T follicular helper cell (primary cell): ENCODE results near the gene MAP7.
"Not testable (repeated sequence)": the region's sequence is repeated elsewhere in the genome, so short reads cannot be mapped to it uniquely, and the experiment has no call there.

ENCODE experiments used
- DNase-seq: peaks from one replicate; pipeline ENCODE4 v3.0.0-alpha.2; 2020; ENCODE audit warnings: low read depth

Gene MAP7

DNA sequence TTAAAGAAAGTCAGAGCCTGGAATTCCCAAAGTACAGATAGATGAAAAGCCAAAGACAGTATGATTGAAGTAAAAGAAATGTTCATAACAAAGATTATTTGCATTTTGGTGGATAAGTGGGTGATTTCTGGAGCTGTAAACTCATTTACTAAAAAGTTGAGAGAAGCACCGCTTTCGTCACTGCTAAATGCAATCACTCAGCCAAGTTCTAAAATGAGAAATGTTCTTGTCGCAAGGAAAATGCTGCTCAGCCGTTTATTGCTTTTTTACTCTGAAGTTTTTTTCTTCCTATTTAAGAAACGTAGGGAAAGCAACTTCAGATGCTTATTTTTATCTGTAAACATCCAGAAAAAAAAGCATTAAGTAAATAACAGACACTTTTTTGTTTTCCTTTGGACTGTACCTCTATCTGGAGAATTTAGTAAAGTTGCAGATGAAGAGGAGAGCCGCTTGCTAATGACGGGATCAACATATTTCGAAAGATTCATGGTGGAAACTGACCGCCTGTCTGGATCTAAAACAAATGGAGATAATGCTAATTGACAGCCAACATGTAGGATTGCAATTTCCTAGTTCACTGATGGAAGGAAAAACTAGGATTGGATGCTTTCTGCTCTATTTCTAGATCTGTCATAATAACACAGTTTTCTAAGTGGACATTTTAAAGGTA, 166.8 kb downstream of the MAP7 start:
- DNase-seq = no peak

DNA sequence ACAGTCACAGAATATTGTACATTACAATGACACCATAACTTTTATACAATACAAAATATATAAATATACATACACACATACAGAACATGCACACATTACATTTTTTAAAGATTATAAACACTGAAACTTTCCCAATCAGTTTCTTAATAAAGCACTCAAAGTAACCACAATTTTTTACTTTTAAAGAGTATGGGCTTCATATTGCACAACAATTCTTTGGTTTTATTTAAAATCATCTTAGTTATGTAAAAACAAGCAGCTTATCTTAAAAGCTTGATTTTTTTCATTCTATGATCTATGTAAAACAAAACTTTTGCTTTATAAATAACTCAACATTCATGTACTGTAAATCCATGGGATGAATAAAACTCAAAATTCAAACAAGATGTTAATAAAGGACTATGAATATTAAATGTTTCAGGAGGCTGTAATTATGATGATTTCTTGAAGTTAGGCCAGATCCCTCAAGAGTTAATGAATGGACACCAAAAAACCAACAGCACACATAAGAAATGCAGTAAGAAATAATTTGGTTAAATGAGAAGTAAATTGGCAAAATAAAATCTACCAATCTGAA, 167.5 kb downstream of the MAP7 start:
- DNase-seq = no peak

DNA sequence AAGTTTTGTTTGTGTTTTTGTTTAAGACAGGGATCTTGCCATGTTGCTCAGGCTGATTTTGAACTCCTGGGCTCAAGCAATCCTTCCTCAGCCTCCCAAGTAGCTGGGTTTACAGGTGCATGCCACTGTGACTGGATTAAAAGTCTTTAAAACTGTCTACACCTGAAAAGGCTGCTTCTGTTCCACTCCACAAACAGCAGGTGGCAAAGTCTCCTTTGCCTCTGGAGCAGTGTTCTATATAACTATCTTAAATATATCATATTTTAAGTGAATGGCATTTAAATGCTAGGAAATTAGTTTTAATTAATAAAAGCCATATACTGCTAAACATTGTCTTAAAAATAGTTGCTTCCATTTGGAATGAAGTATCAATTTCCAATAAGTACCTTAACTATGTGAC, 171.3 kb downstream of the MAP7 start:
- DNase-seq = no peak

DNA sequence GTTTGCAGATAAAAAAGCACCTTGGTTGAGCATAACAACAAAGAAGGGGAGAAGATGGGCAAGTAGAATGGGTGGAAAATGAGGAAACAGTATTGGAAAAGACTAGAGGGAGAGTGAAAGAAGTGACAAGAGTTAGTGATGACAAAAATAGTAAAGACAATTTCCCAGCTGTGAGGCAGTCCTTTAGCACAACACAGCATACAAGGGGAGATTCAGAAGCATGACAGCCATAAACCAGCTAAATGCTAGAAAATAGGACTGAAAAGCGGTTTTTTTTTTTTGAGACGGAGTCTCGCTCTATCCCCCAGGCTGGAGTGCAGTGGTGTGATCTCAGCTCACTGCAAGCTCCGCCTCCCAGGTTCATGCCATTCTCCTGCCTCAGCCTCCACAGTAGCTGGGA, 174.4 kb downstream of the MAP7 start:
- not testable (repeated sequence) for DNase-seq

DNA sequence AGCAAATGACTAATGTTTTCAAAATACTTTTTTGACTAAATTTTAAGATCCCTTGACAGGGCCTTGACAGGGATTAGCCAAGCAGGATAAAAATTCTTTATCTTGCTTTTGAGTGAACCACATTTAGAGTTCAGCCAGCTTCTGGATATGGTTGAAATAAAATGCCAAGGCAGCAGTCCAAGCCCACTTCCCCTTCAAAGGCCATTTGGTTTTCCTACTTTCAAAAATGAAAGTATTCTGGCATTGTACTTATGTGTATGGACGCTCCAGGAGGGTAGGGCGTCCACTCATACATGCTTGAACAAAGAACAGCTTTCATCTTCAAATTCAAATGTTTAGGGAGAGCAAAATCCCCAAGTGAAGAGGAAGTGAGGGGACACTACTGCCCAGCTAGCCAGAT, 178.3 kb downstream of the MAP7 start:
- no peak for DNase-seq

DNA sequence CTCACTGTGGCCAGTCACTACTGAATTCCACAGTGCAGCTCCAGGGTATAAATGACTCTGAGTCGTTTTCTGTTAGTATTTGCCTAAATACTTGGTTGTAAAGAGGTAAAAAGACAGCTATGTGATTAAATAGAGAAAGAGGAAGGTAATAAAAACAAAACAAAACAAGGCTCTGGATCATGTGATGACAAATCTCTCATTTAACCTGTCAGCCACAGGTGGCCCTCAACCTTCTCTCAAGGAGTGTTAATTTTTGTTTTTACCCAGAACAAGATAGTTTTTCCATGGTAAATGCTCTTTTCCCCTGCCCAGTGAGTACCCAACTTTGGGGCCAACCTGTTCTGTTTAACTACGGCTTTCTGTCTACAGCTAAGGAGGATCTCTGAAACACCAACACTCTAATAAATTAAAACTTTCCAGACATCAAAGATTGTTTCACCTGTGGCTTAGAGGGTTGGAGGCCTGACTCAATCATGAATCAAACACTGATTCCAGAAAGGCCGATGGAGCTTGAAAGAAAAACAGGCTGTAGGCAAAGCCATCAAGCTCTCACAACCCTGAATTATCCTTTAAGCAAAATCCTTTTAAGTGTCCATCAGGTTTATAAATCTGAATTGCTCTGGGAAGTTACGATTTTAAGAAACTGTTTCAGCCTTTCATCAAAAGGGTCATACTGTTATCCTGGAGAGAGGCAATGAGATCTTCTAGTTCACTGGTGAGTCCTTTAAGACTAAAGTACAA, 179.1 kb downstream of the MAP7 start:
- DNase-seq = no peak

DNA sequence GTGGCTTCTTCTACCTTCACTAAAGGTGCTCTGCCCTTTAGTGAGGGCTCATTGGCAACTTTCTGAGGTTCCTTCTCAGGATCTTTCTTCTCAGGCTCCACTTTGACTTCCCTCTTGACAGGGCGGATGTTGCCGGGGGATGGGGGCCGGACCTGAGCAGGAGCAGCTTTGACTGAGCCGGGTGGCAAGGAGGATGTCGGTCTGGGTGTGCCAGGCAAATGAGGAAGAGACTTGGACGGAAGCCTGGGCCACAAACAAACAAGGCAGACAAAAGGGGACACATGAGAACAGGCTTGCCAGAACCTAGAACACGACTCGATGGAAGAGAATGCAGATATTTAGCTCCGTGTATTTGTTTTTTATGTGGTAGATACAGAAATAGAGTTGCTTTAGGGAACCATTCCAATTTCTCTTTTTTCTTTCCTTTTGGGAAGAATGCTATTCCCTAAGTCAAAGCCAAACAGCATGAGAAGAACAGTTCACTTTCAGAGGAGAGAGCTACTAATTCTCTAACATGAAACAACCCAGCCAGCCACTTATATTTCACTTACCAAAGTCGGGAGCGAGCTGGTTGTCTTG, 184.4 kb downstream of the MAP7 start:
- DNase-seq = no peak

DNA sequence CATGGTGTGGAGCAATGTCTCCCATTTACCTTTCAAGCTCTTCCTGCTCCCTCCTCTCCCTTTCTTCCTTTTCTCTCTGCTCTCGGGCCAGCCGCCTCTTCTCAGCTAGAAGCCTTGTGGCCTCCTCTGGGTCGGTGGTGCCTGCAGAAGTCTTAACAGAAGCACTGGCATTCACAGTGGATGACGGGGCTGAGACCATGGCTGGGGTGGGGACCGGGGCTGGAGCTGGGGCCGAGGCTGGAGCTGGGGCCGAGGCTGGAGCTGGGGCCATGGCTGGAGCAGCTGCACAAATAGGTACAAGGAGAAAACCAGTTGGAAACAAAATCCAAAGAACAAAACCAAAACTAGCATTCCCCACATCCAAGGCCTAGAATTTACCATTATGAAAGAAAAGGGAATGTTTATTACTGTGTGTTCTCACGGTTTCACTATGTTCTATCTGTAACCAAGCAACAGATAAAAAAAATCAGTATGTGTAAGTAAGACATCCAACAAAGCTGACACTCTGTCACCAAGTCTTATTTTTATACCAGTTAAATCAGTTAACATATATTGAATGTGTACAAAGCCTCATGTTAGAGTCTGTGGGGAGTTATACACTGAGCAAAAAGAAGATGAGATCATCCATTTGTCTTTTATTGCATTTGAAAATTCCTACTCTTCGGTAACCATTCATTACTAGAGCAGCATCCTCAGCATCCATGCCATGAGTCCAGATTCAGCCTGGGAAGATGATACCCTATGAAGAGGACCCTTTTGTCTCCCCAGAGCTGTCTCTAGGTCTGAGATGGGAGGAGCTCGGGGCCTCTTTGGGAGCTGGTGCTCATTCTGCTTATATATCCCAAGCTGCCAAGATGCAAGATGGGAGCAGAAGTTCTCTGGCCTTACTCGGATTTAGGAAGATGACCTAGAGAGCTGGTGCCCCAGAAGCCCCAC, 187.5 kb downstream of the MAP7 start:
- DNase-seq = no peak

DNA sequence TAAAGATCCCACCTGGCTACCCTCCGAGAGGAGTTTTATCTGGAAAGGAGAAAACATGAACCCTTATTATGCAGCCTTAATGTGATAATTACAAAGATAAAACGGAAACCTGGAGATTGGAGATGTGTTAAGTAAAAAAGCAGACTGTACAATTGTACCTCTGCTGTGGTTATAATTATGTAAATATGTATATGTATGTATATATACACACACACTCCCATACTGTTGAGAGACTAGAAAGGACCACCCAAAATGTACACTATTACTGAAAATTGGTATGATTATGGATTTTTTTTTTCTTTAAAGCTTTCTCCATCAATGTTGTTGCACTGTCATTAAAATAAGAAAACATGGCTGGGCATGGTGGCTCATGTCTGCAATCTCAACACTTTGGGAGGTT, 188.4 kb downstream of the MAP7 start:
- no peak for DNase-seq

DNA sequence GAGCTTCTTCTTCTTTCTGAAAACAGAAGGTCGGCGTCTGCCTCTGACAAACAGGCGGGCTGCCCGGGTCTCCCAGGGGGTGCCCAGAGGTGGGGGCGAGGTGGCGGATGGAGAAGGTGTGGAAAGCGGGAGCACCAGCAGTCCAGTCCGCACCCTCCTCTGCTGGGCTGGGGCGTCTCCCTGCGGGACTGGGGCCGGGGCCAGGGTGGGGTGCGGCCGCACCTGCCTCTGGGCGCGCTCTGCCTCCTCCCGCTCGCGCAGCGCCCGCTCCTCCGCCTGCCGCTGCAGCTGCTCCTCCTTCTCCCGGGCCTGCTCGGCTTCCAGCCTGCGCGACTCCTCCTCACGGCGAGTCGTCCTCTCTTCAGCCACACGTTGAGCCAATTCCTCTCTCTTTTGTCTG, 189.4 kb downstream of the MAP7 start:
- DNase-seq = no peak

DNA sequence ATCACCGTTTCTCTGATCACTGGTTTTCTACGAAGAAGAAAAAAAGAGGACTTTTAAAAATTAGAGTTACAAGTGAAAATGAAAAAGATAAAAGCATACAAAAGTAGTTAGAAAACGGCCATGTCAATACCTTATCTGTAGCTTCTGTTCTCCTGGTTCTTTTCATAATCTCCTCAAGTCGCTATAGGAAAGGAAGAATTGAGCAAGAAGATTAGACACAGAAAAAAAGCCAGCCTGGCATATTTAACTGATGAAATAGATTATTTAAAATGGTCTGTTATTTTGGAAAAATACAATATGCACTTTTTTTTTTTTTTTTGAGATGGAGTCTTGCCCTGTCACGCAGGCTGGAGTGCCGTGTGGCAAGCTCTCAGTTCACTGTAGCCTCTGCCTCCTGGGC, 190.4 kb downstream of the MAP7 start:
- no peak for DNase-seq

DNA sequence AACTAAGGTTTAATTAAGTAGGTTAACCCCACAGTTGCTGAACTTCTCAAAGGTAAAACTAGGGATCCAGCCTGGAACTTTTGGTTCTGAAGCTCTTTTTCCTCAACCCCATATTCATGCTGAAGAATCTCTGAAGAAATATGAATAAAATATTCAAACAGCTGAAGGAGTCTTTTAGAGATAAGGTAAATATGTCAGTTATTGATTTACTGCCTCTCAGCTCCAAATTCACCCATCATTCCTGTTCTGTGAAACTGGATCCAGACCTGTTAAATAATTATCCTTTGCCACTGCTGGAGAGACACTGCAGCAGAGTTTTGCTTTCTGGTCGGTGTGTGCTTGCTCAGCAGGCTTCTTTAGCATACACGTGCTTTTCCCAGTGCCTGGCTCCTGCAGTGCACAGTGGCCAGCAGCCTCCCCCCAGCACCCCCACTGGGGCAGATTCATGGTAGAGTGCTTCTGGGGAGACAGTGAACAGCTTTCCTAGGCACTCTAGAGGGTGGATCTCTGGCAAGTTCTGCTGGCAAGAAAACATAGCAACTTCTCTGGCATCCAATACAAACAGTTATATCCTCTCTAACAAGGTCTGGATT, 198.6 kb downstream of the MAP7 start:
- no peak for DNase-seq

DNA sequence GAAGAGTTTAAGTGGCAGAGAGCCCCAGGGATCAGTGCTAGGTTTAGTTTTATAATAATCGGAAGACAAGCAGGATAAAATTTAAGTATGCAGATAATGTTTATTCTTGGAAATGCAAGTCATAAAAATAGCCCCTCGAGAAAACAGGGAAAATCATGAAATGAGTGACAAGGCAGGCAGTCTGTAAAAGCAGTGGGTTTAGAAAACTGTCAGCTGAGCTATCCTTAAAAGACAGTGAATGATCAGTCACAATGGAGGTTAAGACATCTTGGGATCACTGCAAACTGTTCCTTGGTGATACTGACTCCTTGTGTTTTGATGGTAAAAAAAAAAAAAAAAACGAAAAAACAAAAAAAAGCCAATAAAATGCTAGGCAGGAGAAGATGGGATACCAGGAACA, 199.3 kb downstream of the MAP7 start:
- no peak for DNase-seq

DNA sequence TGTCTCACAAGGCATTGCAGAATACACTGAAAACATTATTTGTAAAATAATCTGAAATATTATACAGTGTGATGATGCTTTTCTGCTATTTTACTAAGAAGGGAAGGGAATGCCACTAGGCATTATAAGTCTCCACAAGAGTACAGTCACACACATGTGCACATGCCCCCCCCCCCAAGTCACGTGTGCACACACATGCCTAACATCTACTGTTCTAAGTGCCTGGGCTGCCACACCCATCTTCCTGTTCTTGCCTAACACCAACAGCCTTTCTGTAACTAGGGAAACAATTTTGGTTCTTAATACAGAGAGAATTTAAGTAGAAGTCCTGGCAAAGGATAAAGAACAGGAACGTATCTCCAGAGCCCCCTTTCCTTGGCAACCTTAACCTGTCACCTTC, 202.4 kb downstream of the MAP7 start:
- DNase-seq = no peak

DNA sequence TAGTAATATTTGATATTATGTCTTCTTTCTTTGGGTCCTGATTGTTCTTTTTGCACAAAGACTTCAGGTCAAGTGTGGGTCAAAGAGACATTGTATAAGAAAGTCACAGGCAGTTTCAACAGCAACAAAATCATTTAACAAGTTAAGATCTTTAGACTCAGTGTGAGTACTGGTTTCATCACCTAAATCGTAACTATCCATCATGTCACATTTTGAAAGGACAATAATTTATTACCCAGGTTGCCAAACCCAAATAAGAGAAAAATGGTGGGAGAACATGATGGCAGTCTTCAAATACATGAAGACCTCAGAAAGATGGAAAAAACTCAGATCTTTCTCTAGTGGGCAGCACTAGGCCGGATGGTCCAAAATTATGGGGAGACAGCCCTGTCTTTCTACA, 205.1 kb downstream of the MAP7 start:
- no peak for DNase-seq

DNA sequence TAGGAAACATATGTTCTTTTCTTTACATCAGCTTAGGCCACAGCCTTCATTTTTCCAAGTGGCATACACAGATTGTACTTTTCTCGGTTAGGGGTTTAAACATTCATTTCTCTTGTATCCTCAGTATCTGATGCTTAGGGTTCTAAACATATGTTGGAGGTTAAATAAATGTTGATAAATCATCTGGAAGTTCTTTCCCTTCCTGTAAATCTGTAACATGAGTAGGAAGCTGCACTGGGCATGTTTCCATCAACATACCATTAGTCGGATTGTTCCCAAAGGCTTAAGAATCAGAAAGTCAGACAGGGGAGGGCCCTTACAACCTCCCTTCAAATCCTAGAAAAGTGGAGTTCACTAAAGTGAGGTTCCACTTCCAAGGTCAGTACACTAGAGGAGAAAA, 205.8 kb downstream of the MAP7 start:
- no peak for DNase-seq

DNA sequence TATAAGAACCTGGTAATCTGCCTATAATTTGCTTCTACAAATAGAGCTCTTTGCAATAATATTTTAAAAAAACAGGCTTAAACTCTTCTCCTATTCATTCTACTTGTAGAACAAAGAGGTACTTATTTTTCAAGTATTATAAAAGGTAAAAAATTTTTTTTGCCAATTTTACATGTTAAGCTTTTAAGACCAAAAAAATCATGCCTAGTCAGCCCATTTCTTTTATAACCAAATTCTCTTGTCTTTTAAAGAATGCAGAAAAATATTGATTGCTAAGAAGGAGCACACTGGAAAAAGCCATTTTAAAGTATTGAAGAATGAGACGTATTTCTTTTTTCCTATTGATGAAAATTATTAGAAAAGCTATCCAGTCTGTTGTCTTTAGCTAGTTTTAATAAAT, 206.5 kb downstream of the MAP7 start:
- no peak for DNase-seq

DNA sequence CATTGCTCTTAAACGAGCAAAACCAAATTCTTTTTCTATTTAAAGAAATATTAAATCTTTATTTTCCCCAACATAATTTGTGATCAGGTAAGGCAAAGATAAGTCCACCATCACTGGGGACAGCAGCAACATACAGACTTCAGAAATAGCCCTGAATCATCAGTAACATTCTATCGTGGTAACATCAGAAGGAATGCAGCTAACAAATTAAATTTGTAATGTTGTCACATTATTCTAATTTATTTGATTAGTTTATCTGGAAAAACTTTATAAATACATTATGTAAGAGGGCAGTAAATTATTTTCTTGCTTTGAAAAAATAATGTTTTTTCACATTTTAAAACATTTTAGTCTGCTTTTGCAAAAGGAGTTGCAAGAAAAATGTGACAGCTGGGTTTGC, 206.9 kb downstream of the MAP7 start:
- no peak for DNase-seq

DNA sequence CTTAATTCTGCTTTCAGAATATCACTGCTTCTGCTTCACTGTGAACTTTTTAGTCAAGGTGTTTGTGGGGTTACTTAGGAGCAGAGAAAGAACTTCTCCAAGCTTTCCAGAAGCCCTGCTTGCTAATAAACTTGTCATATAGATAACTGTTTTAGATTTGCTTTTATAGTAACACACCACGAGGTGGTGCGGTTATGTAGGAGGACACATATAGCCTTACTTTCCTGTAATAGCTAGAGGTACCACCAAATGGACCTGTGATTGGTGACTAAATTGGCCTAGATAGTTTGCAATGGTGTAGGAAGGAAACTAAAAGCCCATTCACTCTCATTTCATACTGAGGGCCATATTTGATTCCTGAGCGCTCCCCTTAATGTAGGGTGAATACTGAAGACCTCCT, 208.3 kb downstream of the MAP7 start:
- DNase-seq = no peak

DNA sequence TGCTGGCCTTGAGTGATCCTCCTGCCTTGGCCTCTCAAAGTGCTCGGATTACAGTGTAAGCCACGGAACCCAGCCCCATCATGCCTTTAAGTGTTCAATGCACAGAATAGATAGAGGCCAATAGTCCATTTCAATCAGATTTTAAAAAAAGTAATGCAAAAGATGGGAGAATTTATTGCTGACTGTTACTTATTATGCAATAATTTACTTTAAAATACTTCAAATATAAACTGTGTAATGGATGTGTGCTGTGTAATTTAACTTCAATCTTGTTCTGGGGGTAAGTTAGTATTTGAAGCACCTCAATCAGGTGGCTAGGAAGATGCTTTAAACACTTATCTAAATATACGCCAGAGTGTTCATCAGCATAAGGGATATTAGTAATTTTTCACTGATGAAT, 208.9 kb downstream of the MAP7 start:
- DNase-seq = no peak

DNA sequence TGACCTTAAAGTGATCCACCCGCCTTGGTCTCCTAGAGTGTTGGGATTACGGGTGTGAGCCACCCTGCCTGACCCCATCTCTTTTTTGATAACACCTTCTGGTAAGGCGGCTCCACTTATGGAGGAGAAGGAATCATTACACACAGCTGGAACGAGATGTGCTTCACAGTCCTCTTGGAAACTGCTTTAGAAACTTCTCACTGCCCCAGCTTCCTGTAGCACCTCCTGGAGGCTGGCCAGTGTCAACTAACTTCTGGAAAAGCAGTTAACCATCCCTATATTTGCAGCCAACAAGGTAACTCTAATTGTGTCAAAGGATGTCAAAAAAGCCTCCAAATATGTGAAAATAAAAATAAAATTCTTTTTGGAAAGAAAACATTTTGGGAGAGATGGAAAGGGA, 211.7 kb downstream of the MAP7 start:
- DNase-seq = no peak

DNA sequence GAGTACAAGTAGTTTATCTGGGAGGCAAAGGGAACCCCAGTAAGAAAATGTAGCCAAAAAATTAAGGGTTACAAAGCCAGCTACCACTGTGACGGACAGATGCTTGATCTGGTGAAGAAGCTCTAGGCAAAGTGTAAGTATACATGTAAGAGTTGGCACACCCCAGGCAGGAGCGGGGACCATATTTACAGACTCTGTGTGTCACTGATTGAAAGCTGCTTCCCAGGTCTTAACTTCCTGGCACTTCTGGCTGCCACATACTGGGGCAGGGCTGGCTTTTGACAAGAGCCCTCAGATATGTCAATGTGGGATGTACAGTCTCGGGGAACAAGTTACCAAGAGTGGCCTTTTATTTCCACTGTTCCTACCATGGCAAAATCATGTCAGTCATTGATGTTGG, 212.6 kb downstream of the MAP7 start:
- no peak for DNase-seq
